ENCODE data around the gene SPDYC. TPM values are rescaled to one million over a fixed set of nuclear protein-coding genes. Genes with fewer than 3 reads are reported as not detected.
A peak's percentile ranks its signal among the peaks of the same experiment; 100 is the strongest.

The SPDYC gene
- total RNA-seq, 3 donors from 2014 or later = not detected

GRCh38 chr11:65206901-65207300 is 36.9 kb downstream of the SPDYC start:
- peaks cover 8% of the 10 kb centered on the region for H3K36me3 ChIP-seq (ENCODE audit: low read depth)
- DNase-seq = no peak

GRCh38 chr11:65207918-65208784 is 38.1 kb downstream of the SPDYC start:
- DNase-seq (no peak), ATAC-seq (no peak)
- H3K9me3 ChIP-seq = no peaks in the 10 kb centered on the region
- H3K4me3 ChIP-seq = no peak overlapping the region
- intact Hi-C loops (cut with DNase I, micrococcal nuclease) = no loop called here
- peaks cover 8% of the 10 kb centered on the region for H3K36me3 ChIP-seq (ENCODE audit: low read depth)
- peaks cover 12% of the 10 kb centered on the region for H3K4me1 ChIP-seq (ENCODE audit: low read depth)
- no peak for TF ChIP-seq CTCF (IDR thresholded peaks at IDR 0.05)

More at GRCh38 chr11:65206901-65207300, 36.9 kb downstream of the SPDYC start:
- no peak for ATAC-seq
- Histone ChIP-seq H3K9me3 (no peaks in the 10 kb centered on the region), H3K4me3 (no peak overlapping the region), H3K4me1 (ENCODE audit: low read depth) (peaks cover 12% of the 10 kb centered on the region)
- intact Hi-C loops (cut with DNase I, micrococcal nuclease) = no loop called here
- TF ChIP-seq CTCF (IDR thresholded peaks at IDR 0.05) = no peak

GRCh38 chr11:65208785-65209710 is 39.0 kb downstream of the SPDYC start:
- no peak overlapping the region for H3K4me3 ChIP-seq
- H3K9me3 ChIP-seq = no peaks in the 10 kb centered on the region
- DNase-seq (peak in 2 of 3 donors; percentile 55 to 69), ATAC-seq (peak; percentile 75)
- intact Hi-C loops (cut with DNase I, micrococcal nuclease) = no loop called here
- H3K36me3 ChIP-seq (ENCODE audit: low read depth) = peaks cover 8% of the 10 kb centered on the region
- peaks cover 12% of the 10 kb centered on the region for H3K4me1 ChIP-seq (ENCODE audit: low read depth)
- no peak for TF ChIP-seq CTCF (IDR thresholded peaks at IDR 0.05)

GRCh38 chr11:65209711-65210360 is 39.8 kb downstream of the SPDYC start:
- no peak overlapping the region for H3K4me3 ChIP-seq
- H3K4me1 ChIP-seq (ENCODE audit: low read depth) = peaks cover 12% of the 10 kb centered on the region
- TF ChIP-seq CTCF (IDR thresholded peaks at IDR 0.05) = no peak
- DNase-seq (no peak), ATAC-seq (no peak)
- H3K9me3 ChIP-seq = no peaks in the 10 kb centered on the region
- peaks cover 8% of the 10 kb centered on the region for H3K36me3 ChIP-seq (ENCODE audit: low read depth)
- intact Hi-C loops (cut with DNase I, micrococcal nuclease) = no loop called here

GRCh38 chr11:65210361-65210731 is 40.3 kb downstream of the SPDYC start:
- ATAC-seq (no peak), DNase-seq (no peak)
- no peak overlapping the region for H3K4me3 ChIP-seq
- TF ChIP-seq CTCF (IDR thresholded peaks at IDR 0.05) = no peak
- H3K36me3 ChIP-seq (ENCODE audit: low read depth) = peaks cover 8% of the 10 kb centered on the region
- H3K4me1 ChIP-seq (ENCODE audit: low read depth) = peaks cover 12% of the 10 kb centered on the region
- intact Hi-C loops (cut with DNase I, micrococcal nuclease) = no loop called here
- H3K9me3 ChIP-seq = no peaks in the 10 kb centered on the region
